Measurements from ENCODE around the gene GRHL1. TPM values are rescaled to one million over a fixed set of nuclear protein-coding genes. Genes with fewer than 3 reads are reported as not detected.

GRHL1 gene
- total RNA-seq, 1 experiment from 2014 or later = 0.96 TPM

GRCh38 chr2:9991829-9992273, 40.4 kb downstream of the GRHL1 start:
- H3K4me3 Mint-ChIP-seq (ENCODE audit: unreplicated experiment) = no peak overlapping the region
- H3K36me3 Mint-ChIP-seq (ENCODE audit: insufficient read depth, unreplicated experiment) = no peaks in the 10 kb centered on the region
- ChIA-PET POLR2A (interaction anchor here (0.6 kb wide), 1 partner anchor 146 kb away, joined by 4 read pairs; no protein-coding TSS in a partner anchor), CTCF (interaction anchor here (0.5 to 1.6 kb wide), 3 partner anchors 16 to 77 kb away, joined by 3 read pairs; no protein-coding TSS in a partner anchor)
- no peaks in the 10 kb centered on the region for H3K9me3 Mint-ChIP-seq (ENCODE audit: unreplicated experiment)
- no peaks in the 10 kb centered on the region for H3K4me1 Mint-ChIP-seq (ENCODE audit: insufficient read depth, unreplicated experiment)
- no peaks in the 10 kb centered on the region for H3K27me3 Mint-ChIP-seq (ENCODE audit: insufficient read depth, unreplicated experiment)
- BruUV-seq (replicated peaks) = no TSS peak
- no peak for DNase-seq (ENCODE audit: unreplicated experiment)
- H3K27ac Mint-ChIP-seq (ENCODE audit: low read depth, unreplicated experiment) = no peak overlapping the region
- intact Hi-C loops (cut with micrococcal nuclease) = no loop called here
- TF ChIP-seq, protein P1, sequence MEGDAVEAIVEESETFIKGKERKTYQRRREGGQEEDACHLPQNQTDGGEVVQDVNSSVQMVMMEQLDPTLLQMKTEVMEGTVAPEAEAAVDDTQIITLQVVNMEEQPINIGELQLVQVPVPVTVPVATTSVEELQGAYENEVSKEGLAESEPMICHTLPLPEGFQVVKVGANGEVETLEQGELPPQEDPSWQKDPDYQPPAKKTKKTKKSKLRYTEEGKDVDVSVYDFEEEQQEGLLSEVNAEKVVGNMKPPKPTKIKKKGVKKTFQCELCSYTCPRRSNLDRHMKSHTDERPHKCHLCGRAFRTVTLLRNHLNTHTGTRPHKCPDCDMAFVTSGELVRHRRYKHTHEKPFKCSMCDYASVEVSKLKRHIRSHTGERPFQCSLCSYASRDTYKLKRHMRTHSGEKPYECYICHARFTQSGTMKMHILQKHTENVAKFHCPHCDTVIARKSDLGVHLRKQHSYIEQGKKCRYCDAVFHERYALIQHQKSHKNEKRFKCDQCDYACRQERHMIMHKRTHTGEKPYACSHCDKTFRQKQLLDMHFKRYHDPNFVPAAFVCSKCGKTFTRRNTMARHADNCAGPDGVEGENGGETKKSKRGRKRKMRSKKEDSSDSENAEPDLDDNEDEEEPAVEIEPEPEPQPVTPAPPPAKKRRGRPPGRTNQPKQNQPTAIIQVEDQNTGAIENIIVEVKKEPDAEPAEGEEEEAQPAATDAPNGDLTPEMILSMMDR (IDR thresholded peaks at IDR 0.05; ENCODE audit: unreplicated experiment) = no peak

DNA sequence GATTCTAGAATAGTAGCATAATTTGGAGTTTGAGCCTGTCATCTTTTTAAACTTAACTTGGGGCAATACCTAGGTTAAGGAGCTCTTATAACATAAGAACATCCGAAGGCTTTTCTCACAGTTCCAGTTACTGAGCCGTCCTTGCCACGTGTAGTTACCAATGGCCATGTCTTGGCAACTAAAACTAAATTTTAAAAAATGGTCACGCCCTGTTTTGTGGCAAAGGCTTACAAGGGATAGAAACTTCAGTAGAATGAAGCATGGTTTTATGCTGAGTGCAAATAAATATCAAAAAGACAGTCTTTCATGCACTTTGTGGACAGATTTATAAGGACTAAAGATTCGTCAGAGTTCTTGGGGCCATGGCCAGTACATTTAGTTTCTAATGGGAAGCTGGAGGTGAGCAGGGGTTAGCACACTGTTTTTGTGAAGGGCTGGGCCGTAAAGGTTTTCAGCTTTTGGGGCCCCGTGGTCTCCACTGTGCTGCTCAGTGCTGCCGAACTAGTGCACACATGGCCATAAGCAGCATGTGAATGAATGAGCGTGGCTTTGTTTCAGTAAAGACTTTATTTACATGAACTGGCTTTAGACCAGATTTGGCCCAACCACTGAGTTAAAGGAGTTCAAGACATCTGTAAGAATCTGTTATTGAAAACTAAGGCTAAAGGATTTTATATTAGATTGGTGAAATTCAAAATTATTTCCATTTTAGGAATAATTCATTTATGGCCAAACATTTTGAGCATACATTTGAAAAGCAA, 41.1 kb downstream of the GRHL1 start:
- no peak for DNase-seq (ENCODE audit: unreplicated experiment)
- Mint-ChIP-seq H3K36me3 (ENCODE audit: insufficient read depth, unreplicated experiment) (no peaks in the 10 kb centered on the region), H3K4me3 (ENCODE audit: unreplicated experiment) (no peak overlapping the region), H3K27ac (ENCODE audit: low read depth, unreplicated experiment) (no peak overlapping the region), H3K27me3 (ENCODE audit: insufficient read depth, unreplicated experiment) (no peaks in the 10 kb centered on the region), H3K4me1 (ENCODE audit: insufficient read depth, unreplicated experiment) (no peaks in the 10 kb centered on the region), H3K9me3 (ENCODE audit: unreplicated experiment) (no peaks in the 10 kb centered on the region)
- TF ChIP-seq, protein P1 (IDR thresholded peaks at IDR 0.05; ENCODE audit: unreplicated experiment) = no peak
- intact Hi-C loops (cut with micrococcal nuclease) = no loop called here
- BruUV-seq (replicated peaks) = no TSS peak
- ChIA-PET CTCF (interaction anchor here (0.5 to 1.6 kb wide), 3 partner anchors 16 to 78 kb away, joined by 3 read pairs; no protein-coding TSS in a partner anchor), POLR2A (interaction anchor here (0.6 kb wide), 1 partner anchor 146 kb away, joined by 4 read pairs; no protein-coding TSS in a partner anchor)

DNA sequence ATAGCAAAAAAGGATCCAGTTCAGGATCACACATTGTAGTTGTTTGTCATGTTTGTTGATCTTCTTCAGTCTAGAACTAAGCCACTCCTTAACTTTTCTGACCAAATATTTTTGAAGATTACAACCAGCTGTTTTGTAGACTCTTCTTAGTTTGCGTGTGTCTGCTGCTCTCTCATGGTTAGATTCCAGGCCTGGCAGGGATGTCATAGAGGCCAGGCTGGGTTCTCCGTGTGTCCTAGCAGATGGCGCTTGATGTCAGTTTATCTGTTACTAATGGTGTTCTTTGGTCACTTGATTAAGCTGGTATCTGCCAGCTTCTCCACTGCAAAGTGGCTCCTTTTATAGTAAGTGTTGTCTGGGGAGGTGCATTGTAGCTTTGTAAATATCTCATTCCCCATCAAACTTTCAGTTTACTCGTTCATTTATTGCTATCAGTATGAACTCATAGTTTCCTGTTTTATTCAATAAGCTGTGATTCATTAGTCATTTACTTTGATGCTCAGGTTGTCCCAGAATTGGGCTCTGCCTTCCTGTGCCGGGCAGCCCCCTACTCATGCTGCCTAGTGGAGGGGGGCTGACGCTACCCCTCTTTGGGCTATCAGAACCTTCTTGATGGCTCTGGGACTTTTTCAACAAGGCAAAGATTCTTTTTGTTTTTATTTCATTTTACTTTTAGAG, 42.1 kb downstream of the GRHL1 start:
- H3K4me3 Mint-ChIP-seq (ENCODE audit: unreplicated experiment) = no peak overlapping the region
- no peaks in the 10 kb centered on the region for H3K9me3 Mint-ChIP-seq (ENCODE audit: unreplicated experiment)
- intact Hi-C loops (cut with micrococcal nuclease) = no loop called here
- POLR2A ChIA-PET = no interaction called here
- CTCF ChIA-PET = interaction anchor here (0.7 to 0.9 kb wide), 3 partner anchors 9 to 180 kb away, joined by 3 to 9 read pairs (median 4); no protein-coding TSS in a partner anchor
- no peaks in the 10 kb centered on the region for H3K27me3 Mint-ChIP-seq (ENCODE audit: insufficient read depth, unreplicated experiment)
- TF ChIP-seq, protein P1 (IDR thresholded peaks at IDR 0.05; ENCODE audit: unreplicated experiment) = no peak
- no TSS peak for BruUV-seq (replicated peaks)
- no peaks in the 10 kb centered on the region for H3K4me1 Mint-ChIP-seq (ENCODE audit: insufficient read depth, unreplicated experiment)
- H3K27ac Mint-ChIP-seq (ENCODE audit: low read depth, unreplicated experiment) = no peak overlapping the region
- no peaks in the 10 kb centered on the region for H3K36me3 Mint-ChIP-seq (ENCODE audit: insufficient read depth, unreplicated experiment)
- no peak for DNase-seq (ENCODE audit: unreplicated experiment)

DNA sequence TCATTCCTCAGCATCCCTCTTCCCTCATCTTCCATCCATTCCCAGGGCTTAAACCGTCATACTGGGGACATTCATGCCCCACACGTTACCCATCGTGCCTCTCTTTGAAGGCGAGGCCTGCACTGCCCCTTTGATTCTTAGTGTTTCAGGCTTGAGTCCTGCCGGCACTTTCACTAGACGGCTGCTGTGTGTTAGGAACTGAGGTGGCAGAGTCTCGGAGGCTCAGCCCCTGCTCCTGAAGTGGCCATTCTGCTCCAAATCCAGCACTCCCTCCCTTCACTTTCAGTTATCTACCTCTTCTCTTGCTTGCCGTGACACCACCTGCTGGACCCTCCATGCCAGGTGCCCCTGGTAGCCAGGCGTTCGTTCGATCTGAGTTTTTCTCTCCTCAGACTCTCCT, 43.0 kb downstream of the GRHL1 start:
- DNase-seq (ENCODE audit: unreplicated experiment) = no peak
- no peak overlapping the region for H3K27ac Mint-ChIP-seq (ENCODE audit: low read depth, unreplicated experiment)
- TF ChIP-seq, protein P1 (IDR thresholded peaks at IDR 0.05; ENCODE audit: unreplicated experiment) = no peak
- H3K4me1 Mint-ChIP-seq (ENCODE audit: insufficient read depth, unreplicated experiment) = no peaks in the 10 kb centered on the region
- H3K9me3 Mint-ChIP-seq (ENCODE audit: unreplicated experiment) = no peaks in the 10 kb centered on the region
- CTCF ChIA-PET = interaction anchor here (0.7 to 4.2 kb wide), 2 partner anchors 9 to 181 kb away, joined by 4 to 45 read pairs; no protein-coding TSS in a partner anchor
- intact Hi-C loops (cut with micrococcal nuclease) = no loop called here
- no peaks in the 10 kb centered on the region for H3K27me3 Mint-ChIP-seq (ENCODE audit: insufficient read depth, unreplicated experiment)
- no peak overlapping the region for H3K4me3 Mint-ChIP-seq (ENCODE audit: unreplicated experiment)
- H3K36me3 Mint-ChIP-seq (ENCODE audit: insufficient read depth, unreplicated experiment) = no peaks in the 10 kb centered on the region
- POLR2A ChIA-PET = no interaction called here
- no TSS peak for BruUV-seq (replicated peaks)
